Loucy (cell line): ENCODE measurements around the gene SNRNP40.

Source experiments
- H2AFZ ChIP-seq: fragments of 200-600 bp; sonication (generic); 2 replicates; pipeline ENCODE4 v1.6.0; 2016; ENCODE audit warnings: antibody characterized with exemption, mild to moderate bottlenecking, low read length, moderate library complexity
- H3F3A ChIP-seq: fragments of 200-600 bp; 2 replicates; pipeline ENCODE4 v1.6.0; 2016; ENCODE audit warnings: antibody characterized with exemption, low read depth, mild to moderate bottlenecking
- H3K27me3 ChIP-seq: fragments of 200-600 bp; sonication (generic); 2 replicates; pipeline ENCODE4 v1.6.1; 2014; ENCODE audit warnings: low read length, mild to moderate bottlenecking; ENCODE audit not compliant: insufficient read depth, poor library complexity, severe bottlenecking
- H3K36me3 ChIP-seq: fragments of 200-600 bp; sonication (generic); 2 replicates; pipeline ENCODE4 v1.6.1; 2016; ENCODE audit warnings: low read length; ENCODE audit not compliant: insufficient read depth
- H3K4me1 ChIP-seq: fragments of 200-600 bp; sonication (generic); 2 replicates; pipeline ENCODE4 v1.5.1; 2014; ENCODE audit warnings: low read length, mild to moderate bottlenecking; ENCODE audit not compliant: insufficient read depth, poor library complexity, severe bottlenecking
- H3K4me2 ChIP-seq: fragments of 200-600 bp; sonication (generic); 2 replicates; pipeline ENCODE4 v1.6.0; 2014; ENCODE audit warnings: antibody characterized with exemption, low read length, low read depth, mild to moderate bottlenecking; ENCODE audit not compliant: poor library complexity, severe bottlenecking
- H3K4me3 ChIP-seq: fragments of 200-600 bp; sonication (generic); 2 replicates; pipeline ENCODE4 v1.5.1; 2014; ENCODE audit warnings: low read length, mild to moderate bottlenecking, mixed read lengths; ENCODE audit not compliant: poor library complexity, severe bottlenecking
- H3K79me2 ChIP-seq: fragments of 200-600 bp; sonication (generic); 2 replicates; pipeline ENCODE4 v1.6.1; 2014; ENCODE audit warnings: low read length; ENCODE audit not compliant: insufficient read depth
- H3K9ac ChIP-seq: fragments of 200-600 bp; sonication (generic); 2 replicates; pipeline ENCODE4 v1.6.0; 2014; ENCODE audit warnings: mild to moderate bottlenecking, low read depth, low read length, moderate library complexity; ENCODE audit not compliant: poor library complexity, severe bottlenecking
- H3K9me2 ChIP-seq: fragments of 200-600 bp; sonication (generic); replicated peaks from 2 replicates; pipeline ENCODE4 v1.6.1; 2016; ENCODE audit warnings: low read depth, low read length, mixed read lengths
- H3K9me3 ChIP-seq: fragments of 200-600 bp; sonication (generic); 2 replicates; pipeline ENCODE4 v1.6.1; 2014; ENCODE audit warnings: mild to moderate bottlenecking, antibody characterized with exemption, low read length, low read depth; ENCODE audit not compliant: insufficient read depth
- H4K20me1 ChIP-seq: fragments of 200-600 bp; sonication (generic); 2 replicates; pipeline ENCODE4 v1.6.0; 2014; ENCODE audit warnings: antibody characterized with exemption, low read length, mild to moderate bottlenecking; ENCODE audit not compliant: insufficient read depth, poor library complexity, severe bottlenecking
- CTCF ChIP-seq: fragments of 200-600 bp; sonication (generic); conservative IDR thresholded peaks from 2 replicates; pipeline ENCODE4 v1.5.1; 2014; ENCODE audit warnings: mild to moderate bottlenecking, antibody characterized with exemption, low read length
- EZH2phosphoT487 ChIP-seq: fragments of 200-600 bp; IDR thresholded peaks from 2 replicates; pipeline ENCODE4 v1.6.1; 2018; ENCODE audit warnings: antibody characterized with exemption, mild to moderate bottlenecking, moderate library complexity, borderline replicate concordance

Gene SNRNP40

GRCh38 chr1:31230378-31230777 lies 66.2 kb downstream of the SNRNP40 start:
- Histone ChIP-seq H3K4me2 (no peak overlapping the region), H3K9ac (no peak overlapping the region), H3K4me1 (no peaks in the 10 kb centered on the region), H3K36me3 (no peaks in the 10 kb centered on the region), H2AFZ (no peak overlapping the region), H3K9me3 (no peaks in the 10 kb centered on the region), H3F3A (no peaks in the 10 kb centered on the region), H4K20me1 (no peaks in the 10 kb centered on the region), H3K9me2 (no peaks in the 10 kb centered on the region), H3K27me3 (no peaks in the 10 kb centered on the region), H3K79me2 (no peaks in the 10 kb centered on the region), H3K4me3 (no peak overlapping the region)
- TF ChIP-seq EZH2phosphoT487 (no peak), CTCF (no peak)

- H2AFZ ChIP-seq, result no peak overlapping the region
- TF ChIP-seq CTCF (no peak), EZH2phosphoT487 (no peak)
- no peaks in the 10 kb centered on the region for H3F3A ChIP-seq
Observed at GRCh38 chr1:31228986-31229385, 67.6 kb downstream of the SNRNP40 start.

GRCh38 chr1:31227891-31228568 lies 68.6 kb downstream of the SNRNP40 start:
- H4K20me1 ChIP-seq, result no peaks in the 10 kb centered on the region
- H3K9me2 ChIP-seq, result no peaks in the 10 kb centered on the region
- H3K27me3 ChIP-seq, result no peaks in the 10 kb centered on the region
- no peak overlapping the region for H3K4me2 ChIP-seq
- no peak overlapping the region for H3K9ac ChIP-seq
- no peaks in the 10 kb centered on the region for H3K4me1 ChIP-seq
- H3F3A ChIP-seq, result no peaks in the 10 kb centered on the region
- H2AFZ ChIP-seq, result no peak overlapping the region
- H3K36me3 ChIP-seq, result no peaks in the 10 kb centered on the region
- no peaks in the 10 kb centered on the region for H3K79me2 ChIP-seq
- no peak for TF ChIP-seq CTCF
- TF ChIP-seq EZH2phosphoT487, result no peak
- H3K4me3 ChIP-seq, result no peak overlapping the region
- H3K9me3 ChIP-seq, result no peaks in the 10 kb centered on the region

More at GRCh38 chr1:31228986-31229385, 67.6 kb downstream of the SNRNP40 start:
- no peak overlapping the region for H3K4me2 ChIP-seq
- no peaks in the 10 kb centered on the region for H3K79me2 ChIP-seq
- no peaks in the 10 kb centered on the region for H4K20me1 ChIP-seq
- no peak overlapping the region for H3K4me3 ChIP-seq
- no peaks in the 10 kb centered on the region for H3K4me1 ChIP-seq
- no peaks in the 10 kb centered on the region for H3K9me2 ChIP-seq
- H3K36me3 ChIP-seq, result no peaks in the 10 kb centered on the region
- H3K9ac ChIP-seq, result no peak overlapping the region
- no peaks in the 10 kb centered on the region for H3K27me3 ChIP-seq
- no peaks in the 10 kb centered on the region for H3K9me3 ChIP-seq
